GM18870 (cell line): Measurements from ENCODE around the gene TRDMT1.

Experiments used
- ATAC-seq: cut with Tn5 transposase; IDR thresholded peaks from one replicate; pipeline ENCODE4 v1.9.1; 2021; ENCODE audit warnings: moderate library complexity; ENCODE audit not compliant: unreplicated experiment

The TRDMT1 gene

GRCh38 chr10:17231788-17232187, 30.3 kb upstream of the TRDMT1 start:
- ATAC-seq = no peak

- peak; percentile 46 for ATAC-seq
These were observed 28.7 kb upstream of the TRDMT1 start for GRCh38 chr10:17229967-17230682.

DNA sequence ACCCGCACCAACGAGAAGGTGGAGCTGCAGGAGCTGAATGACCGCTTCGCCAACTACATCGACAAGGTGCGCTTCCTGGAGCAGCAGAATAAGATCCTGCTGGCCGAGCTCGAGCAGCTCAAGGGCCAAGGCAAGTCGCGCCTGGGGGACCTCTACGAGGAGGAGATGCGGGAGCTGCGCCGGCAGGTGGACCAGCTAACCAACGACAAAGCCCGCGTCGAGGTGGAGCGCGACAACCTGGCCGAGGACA, 28.2 kb upstream of the TRDMT1 start:
- ATAC-seq = peak; percentile 1

DNA sequence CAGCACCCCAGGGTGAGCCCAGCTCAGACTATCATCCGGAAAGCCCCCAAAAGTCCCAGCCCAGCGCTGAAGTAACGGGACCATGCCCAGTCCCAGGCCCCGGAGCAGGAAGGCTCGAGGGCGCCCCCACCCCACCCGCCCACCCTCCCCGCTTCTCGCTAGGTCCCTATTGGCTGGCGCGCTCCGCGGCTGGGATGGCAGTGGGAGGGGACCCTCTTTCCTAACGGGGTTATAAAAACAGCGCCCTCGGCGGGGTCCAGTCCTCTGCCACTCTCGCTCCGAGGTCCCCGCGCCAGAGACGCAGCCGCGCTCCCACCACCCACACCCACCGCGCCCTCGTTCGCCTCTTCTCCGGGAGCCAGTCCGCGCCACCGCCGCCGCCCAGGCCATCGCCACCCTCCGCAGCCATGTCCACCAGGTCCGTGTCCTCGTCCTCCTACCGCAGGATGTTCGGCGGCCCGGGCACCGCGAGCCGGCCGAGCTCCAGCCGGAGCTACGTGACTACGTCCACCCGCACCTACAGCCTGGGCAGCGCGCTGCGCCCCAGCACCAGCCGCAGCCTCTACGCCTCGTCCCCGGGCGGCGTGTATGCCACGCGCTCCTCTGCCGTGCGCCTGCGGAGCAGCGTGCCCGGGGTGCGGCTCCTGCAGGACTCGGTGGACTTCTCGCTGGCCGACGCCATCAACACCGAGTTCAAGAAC, 27.7 kb upstream of the TRDMT1 start:
- no peak for ATAC-seq

GRCh38 chr10:17228091-17229015, 26.9 kb upstream of the TRDMT1 start, which contains the start of gene VIM:
TSS of gene VIM (plus strand) at chr10:17228241. CDS start at chr10:17229423, 1,182 bp downstream.
- ATAC-seq = peak; percentile 32

DNA sequence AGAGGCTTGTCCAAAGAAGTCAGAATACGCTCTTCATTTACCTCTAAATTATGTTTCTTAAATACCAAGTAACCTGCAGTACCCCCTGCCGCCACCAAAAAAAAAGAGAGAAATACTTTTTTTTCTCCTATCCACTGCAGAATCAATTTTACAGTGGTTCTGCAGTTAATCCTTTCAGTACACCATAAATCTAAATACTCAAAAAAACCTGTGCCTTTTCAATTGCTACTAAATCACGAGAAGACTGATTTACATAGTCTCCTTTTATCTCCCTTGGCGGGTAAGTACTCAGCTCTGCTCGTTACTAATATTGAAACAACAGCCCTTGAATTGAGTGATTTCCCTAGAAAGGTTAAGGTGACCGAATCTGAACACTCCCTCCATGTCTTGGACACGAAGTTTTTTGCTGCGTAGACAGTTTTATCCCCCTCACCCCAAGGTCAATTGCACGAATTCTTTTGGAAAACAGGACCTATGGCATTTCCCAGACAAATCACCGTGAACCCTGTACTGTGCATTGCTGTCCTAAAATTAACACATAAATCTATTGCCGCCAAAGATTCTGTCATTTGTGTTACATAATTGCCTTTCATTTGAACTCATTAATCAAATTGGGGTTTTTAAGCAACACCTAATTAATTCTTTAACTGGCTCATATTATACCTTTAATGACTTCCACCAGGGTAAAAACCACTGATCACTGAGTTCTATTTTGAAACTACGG, 26.1 kb upstream of the TRDMT1 start:
- peak; percentile 39 for ATAC-seq

DNA sequence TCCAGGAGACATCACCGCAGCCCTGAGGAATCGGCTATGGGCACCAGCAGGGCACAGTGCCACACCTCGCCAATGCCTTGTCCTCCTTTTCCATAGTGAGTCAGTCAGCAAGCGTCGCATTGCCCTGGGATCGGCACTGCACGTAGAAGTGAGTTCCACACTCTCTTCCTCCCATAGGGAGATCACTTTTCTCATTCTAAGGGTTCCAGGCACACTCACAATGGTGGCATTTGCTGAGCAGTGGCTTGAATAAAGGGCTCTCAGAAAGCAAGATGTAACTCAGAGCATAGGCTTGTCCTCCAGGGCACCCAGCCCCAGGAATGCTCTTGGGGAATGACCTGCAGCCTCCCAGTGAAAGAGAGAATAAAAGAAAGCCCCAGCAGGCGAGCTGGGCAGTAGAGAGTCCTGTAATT, 25.4 kb upstream of the TRDMT1 start:
- no peak for ATAC-seq

DNA sequence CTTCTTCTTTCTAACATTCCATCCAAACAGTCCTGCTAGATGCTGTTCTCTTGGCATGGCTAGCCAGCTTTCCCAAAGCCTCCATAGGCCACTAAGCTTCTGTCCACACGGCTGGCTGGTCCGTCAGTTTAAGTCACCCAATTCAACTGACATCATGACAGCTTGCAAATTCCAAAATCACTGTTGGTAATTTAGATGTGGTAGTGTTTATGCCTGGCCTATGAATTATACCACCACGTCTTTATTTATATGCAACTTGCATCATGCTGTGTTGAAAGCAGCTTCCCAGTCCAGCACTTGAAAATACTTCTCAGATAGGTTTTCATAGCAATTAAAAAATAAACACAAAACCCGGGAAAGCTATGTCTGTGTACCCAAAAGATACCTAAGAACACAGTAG, 24.3 kb upstream of the TRDMT1 start:
- no peak for ATAC-seq

- no peak for ATAC-seq
These were observed 20.9 kb upstream of the TRDMT1 start for GRCh38 chr10:17222329-17222728.

DNA sequence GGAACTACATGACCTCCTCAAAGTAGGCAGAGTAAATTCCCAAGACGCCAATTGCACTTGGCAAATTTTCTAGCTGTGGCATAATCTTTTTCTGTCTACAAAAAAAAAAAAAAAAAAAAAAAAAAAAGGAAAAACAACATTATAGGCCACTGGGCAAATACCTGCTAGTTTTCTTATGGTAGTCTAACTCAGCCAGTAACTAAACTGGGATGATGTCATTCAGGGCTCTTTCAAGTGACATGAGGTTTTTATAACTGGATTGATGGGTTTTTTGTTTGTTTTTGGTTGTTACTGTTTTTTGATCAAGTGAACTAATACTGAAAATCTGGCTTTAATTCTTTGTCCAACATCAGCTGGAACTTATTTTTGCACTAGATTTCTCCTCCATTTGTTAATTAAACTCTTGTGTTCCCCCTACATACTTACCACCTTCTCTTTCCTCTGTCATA, 19.2 kb upstream of the TRDMT1 start:
- ATAC-seq = no peak

GRCh38 chr10:17219024-17219423, 17.6 kb upstream of the TRDMT1 start:
- no peak for ATAC-seq

- no peak for ATAC-seq
These were observed 16.3 kb upstream of the TRDMT1 start for GRCh38 chr10:17217631-17218232.

DNA sequence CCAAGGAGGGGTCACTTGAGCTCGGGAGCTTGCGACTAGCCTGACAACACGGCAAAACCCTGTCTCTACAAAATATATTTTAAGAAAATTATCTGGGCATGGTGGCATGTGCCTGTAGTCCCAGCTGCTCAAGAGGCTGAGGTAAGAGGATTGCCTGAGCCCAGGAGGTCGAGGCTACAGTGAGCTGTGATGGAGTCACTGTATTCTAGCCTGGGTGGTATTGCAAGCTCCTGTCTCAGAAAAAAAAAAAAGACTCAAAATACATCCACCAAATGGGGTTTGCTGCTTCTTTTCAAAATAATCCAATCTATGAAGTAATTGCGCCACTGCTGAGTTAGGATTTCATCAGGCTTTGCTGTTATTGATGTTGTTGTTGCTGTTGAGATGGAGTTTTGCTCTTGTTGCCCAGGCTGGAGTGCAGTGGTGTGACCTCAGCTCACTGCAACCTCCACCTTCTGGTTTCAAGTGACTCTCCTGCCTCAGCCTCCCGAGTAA, 15.5 kb upstream of the TRDMT1 start:
- no peak for ATAC-seq

DNA sequence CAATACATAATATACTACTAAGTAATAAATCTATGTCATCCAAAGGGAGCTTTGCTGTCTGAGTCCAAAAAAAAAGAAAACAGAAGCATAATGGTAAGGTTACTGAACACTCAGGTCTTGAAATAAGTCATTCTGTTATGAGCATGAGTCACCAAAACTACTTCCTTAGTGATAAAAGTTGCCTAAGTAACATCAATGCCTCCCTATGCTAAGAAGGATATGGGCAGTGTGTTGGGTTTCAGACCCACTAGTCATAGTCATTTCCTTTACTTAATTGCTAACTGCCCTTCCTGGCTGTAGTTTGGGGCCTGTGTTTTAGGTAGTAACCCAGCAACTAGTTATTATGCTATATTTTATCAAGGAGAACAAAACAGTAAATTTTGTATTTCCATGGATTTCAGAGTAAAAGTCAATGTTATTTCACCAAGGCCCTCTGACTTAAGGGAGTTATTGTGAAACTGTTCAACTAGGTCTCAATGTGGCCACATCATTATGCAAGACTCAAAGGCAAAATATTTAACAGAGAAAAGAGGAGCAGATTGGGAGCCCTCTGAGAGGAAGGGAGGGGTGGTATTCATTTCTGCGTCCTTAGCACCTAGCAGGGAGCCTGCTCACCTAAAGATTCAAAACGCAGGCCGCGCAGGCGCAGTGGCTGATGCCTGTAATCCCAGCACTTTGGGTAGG, 14.9 kb upstream of the TRDMT1 start:
- ATAC-seq = peak; percentile 100

DNA sequence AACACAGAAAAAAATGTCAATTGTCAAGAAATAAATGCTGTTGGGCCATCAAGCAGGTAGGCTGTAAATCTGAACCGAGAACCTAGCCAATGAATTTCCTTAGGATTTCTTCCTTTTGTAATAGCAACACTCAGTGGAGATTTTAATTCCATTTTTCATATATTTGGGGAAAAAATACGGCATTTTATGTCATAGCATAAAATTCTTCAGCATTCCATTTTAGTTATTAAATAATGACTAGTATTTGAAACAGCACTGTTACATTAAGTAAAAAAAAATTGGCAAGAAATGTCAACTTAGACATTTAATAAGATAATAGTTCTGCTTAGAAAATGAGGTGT, 14.3 kb upstream of the TRDMT1 start:
- no peak for ATAC-seq

GRCh38 chr10:17214971-17215781, 13.7 kb upstream of the TRDMT1 start:
- no peak for ATAC-seq

DNA sequence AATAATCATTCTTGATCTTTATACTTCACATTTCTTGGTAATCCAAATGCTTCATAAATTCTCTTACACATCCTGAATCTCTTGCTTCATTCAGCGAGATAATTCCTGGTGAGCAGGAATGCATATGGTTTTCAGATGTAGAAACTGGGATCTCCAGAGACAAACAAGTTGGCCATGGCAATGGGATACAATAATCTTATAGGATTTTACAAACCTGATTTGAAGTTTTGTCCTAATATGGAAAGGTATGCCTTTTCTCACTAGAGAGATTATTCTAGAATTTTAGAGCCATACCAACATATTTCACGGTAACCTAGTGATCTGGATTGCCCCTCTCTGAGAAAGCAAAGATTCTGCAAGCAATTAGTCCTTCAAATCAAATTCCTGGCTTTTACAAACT, 13.1 kb upstream of the TRDMT1 start:
- ATAC-seq = no peak

- no peak for ATAC-seq
These were observed 12.3 kb upstream of the TRDMT1 start for GRCh38 chr10:17213646-17214349.
